Inferior parietal cortex (tissue), 1 donor: ENCODE data around the gene GNPTG.

Experiments used
- DNase-seq: peaks from one replicate; pipeline ENCODE4 v3.0.0-alpha.2; 2016; ENCODE audit errors: extremely low spot score

GNPTG gene

GRCh38 chr16:1347286-1347855 is 4.4 kb upstream of the GNPTG start:
- no peak for DNase-seq

DNA sequence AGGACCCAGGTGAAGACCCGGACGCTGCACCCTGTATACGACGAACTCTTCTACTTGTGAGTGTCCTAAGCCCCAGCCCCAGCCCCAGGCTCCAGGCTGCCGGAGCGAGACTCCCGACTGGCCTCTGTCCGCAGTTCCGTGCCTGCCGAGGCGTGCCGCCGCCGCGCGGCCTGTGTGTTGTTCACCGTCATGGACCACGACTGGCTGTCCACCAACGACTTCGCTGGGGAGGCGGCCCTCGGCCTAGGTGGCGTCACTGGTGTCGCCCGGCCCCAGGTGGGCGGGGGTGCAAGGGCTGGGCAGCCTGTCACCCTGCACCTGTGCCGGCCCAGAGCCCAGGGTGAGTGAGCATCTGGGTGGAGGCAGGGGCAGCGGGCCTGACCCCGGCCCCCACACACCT is 3.8 kb upstream of the GNPTG start:
- DNase-seq: no peak

DNA sequence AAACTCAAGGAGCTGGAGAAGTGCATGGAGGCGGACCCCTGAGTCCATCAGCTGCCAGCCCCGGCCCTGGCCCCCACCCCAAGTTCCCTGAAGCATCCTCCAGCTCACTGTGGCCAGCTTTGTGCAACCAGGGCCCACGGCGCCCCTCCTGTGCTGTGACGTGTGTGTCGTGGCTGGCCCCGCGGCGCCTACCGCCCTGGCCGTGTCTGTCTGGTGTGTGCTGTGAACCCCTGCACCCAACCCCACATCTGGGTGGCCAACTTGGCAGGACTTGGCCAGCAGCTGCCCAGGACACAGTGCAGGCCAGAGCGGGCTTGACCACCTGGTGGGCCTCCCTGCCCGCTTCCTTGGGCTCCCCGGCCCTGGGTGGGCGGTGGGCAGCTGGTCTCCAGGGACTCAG is 3.3 kb upstream of the GNPTG start:
- no peak for DNase-seq

GRCh38 chr16:1348926-1349325 is 2.8 kb upstream of the GNPTG start:
- DNase-seq: no peak

- no peak for DNase-seq
Observed at GRCh38 chr16:1349351-1349750, 2.4 kb upstream of the GNPTG start.

- no peak for DNase-seq
Observed at GRCh38 chr16:1349951-1350350, 1.8 kb upstream of the GNPTG start.

GRCh38 chr16:1350691-1351090 is 1.0 kb upstream of the GNPTG start:
- no peak for DNase-seq

DNA sequence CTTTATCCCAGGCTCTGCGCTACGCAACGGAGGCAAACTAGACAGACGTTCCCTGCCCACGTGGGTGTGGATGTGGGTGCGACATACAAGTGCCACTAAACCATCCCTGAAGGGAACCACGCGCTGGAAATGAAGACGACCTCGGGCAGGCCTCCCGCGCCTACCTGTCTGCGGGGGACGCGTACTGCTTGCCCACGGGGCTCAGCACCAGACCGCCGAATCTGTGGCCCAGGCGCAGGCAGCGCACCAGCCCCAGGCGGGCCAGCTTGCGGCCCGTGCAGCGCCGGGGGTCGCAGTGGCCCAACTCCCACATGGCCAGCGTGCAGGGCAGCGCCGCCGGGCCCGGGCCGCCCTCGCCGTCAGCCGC is 533 bp upstream of the GNPTG start:
- DNase-seq: no peak

- DNase-seq: no peak
Observed at GRCh38 chr16:1354815-1355540, 3.2 kb downstream of the GNPTG start.

- no peak for DNase-seq
Observed at GRCh38 chr16:1355591-1355990, 3.9 kb downstream of the GNPTG start.

GRCh38 chr16:1356061-1356900 is 4.5 kb downstream of the GNPTG start:
- DNase-seq: no peak

DNA sequence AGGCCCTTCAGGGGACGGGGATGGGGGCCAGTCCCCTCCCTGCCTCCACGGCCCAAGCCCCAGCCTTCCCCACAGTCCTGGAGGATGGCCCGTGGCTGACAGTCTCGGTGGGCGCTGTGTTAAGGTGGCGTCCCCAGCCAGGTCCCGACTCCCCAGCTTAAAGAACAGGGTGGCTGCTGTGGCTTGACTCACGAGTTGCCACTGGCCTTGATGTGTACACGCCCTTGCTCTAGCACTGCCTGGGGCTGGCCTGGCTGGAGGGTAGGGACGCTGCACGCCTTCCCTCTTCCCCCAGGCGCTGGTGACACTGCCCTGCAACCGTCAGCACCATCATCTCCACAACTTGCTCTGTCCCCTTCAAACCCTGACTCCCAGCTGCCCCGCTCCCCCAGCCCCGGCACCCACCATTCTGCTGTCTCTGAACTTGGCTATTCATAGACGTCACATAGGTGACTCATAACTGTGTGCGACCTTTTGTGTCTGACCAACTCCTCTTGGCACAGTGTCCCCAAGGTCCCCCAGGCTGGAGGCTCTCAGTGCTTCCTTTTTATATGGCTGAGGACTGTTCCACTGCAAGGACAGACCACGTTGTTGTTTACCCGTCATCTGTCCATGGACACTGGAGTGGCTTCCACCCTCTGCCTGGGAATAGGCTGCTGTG is 6.3 kb downstream of the GNPTG start:
- no peak for DNase-seq

DNA sequence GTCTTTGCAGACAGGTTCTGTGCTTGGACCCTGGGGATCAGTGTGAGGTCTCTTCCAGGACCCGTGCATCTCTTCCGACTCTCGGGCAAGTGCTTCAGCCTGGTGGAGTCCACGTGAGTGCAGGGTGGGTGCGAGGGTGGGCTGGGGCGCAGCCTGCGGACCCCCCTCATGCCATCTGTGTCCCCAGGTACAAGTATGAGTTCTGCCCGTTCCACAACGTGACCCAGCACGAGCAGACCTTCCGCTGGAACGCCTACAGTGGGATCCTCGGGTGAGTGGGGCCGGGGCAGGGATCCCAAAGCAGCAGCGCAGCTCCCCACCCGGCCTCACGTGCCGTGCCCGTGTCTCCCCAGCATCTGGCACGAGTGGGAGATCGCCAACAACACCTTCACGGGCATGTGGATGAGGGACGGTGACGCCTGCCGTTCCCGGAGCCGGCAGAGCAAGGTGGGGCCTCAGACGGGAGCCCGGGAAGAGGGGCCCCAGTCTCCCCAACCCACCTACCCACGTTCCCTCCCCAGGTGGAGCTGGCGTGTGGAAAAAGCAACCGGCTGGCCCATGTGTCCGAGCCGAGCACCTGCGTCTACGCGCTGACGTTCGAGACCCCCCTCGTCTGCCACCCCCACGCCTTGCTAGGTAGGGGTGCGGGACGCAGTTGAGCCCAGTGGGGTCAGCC is 10.1 kb downstream of the GNPTG start:
- no peak for DNase-seq

DNA sequence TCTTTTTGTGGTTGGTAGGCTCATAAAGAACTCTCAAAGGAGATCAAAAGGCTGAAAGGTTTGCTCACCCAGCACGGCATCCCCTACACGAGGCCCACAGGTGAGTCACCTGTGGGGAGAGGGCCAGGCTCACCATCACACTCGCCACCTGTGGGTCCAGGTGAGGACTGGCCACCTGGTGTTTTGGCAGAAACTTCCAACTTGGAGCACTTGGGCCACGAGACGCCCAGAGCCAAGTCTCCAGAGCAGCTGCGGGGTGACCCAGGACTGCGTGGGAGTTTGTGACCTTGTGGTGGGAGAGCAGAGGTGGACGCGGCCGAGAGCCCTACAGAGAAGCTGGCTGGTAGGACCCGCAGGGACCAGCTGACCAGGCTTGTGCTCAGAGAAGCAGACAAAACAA is 11.1 kb downstream of the GNPTG start:
- no peak for DNase-seq

DNA sequence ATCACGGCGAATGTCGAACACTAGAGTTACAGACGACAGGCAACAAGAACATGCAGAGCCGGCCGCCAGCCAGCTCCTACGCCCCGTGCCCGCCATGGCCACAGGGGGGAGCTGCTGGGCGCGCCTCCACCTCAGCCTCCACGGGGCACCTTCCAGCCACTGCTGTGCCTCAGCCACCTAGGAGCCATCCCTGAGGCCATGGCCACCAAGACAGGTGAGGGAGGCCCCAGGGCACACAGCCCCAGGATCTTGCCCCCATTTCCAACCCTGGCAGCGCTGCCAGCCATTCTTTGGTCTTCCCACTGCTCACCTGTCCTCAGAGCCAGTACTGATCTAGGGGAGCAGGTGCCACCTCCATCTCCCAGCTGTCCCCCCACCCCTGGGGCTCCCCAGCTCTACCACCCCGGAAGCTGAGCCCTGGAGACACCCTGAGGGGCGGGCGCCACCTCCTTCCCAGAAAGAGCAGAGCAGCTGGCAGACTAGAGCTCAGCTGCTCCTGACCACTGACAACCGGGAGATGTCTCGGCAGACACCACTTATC is 11.8 kb downstream of the GNPTG start:
- DNase-seq: peak; percentile 35

- no peak for DNase-seq
Observed at GRCh38 chr16:1364510-1364909, 12.8 kb downstream of the GNPTG start.

DNA sequence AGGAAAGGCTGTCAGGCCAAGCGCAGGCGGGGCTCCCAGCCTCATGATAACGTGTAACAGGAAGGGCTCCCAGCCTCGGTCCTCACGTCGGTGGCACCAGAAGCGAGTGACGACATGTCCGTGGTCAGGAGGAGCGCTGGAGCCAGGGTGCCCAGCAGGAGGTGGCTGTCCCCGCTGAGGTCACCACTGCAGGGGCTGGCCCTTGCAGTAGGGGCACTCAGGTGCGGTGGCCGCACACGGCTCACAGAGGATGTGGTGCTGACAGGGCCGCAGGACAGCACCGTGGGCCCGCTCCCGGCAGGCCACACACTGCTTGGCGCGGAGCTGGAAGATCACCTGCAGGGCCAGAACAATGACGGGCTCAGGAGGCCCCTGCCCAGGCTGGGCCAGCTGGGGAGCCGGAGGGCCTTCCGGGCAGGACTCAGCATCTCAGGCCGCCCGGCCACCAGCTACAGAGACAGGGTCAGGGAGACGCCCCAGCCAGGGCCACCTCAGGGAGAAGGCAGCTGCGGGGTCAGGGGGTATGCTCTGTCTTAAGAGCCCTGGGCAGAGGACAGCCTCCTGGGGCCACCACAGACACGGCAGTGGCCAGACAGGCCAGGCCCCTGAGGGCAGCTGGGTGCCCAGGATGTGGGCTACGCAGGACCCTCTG is 14.5 kb downstream of the GNPTG start:
- DNase-seq: no peak

DNA sequence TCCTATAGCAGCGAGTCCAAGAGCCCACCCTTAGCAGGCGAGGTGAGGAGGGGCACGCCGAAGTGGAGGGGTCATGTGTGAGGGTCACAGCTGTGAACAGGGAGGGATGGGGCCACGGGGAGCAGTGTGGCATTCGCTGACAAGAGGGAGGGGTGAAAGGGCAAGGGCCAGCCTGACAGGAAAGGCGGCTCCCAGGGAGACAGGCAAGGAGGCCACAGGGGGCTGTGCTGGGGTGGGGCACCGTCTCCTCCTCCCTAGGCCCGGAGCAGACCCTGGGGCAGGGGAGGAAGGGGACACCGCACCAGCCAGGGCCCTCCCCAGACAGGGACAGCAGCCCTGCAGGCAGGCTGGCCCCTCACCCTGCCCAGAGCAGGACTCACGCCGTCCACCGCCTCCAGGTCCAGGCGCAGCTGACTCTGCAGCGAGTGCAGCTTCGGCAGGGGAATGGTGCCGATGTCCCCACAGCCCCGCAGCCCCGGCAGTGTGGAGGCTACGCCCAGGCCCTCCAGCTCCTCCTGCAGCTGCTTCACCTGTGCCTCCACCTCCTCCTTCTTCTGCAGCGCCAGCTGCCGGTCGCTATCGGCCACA is 15.1 kb downstream of the GNPTG start:
- DNase-seq: no peak

DNA sequence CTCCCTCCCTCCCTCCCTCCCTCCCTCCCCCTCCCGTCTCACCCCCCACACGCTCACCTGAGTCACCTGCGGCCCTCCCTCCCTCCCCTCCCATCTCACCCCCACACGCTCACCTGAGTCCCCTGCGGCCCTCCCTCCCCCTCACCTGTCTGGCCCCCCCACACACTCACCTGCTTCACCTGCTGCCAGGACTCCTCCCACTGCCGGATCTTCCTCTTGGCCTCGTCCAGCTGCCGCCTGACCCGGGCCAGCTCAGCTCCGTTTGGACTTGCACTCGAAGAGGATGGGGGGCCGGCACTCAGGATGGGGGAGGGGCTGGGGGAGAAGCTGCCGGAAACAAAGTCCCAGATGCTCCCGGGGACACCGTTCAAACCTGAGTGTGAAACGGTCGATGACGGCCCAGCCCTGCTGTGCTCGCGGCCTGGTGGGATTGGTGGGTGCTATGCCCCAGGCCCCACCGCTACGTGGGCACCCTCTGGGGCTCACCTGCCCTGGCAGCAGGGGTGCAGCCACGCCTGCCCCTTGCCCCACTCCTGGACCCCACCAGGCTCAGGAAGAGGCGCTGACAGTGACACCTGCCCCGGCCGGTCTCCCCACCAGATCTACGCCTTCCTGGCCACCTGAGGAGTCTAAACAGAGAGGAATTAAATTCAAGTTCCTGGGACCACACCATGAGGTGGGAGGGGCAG is 15.9 kb downstream of the GNPTG start:
- DNase-seq: no peak
